ENCODE data around the gene NKD2. TPM values are rescaled to one million over a fixed set of nuclear protein-coding genes. Genes with fewer than 3 reads are reported as not detected.
"Not testable (repeated sequence)": the region's sequence is repeated elsewhere in the genome, so short reads cannot be mapped to it uniquely, and the experiment has no call there.

NKD2 gene
- total and polyA plus RNA-seq, 7 experiments from 2014 or later, result 4.8 TPM; not detected in 6

GRCh38 chr5:1058083-1058945 lies 49.7 kb downstream of the NKD2 start:
- H3K36me3 Mint-ChIP-seq, result peaks cover 0 to 21% (median 4%) of the 10 kb centered on the region in 5 donors
- ATAC-seq, result peak; percentile 28
- no peak for DNase-seq
- intact Hi-C loops (cut with micrococcal nuclease), result loop anchor here in 1 of 2 donors (10.0 kb wide), 1 partner anchor 46 kb away; no protein-coding TSS in a partner anchor
- Histone ChIP-seq H3K9me3 (ENCODE audit: control insufficient read depth in 2 of 3, low read length in 3 of 3) (no peaks in the 10 kb centered on the region), H3K27ac (ENCODE audit: low read depth, low read length) (no peak overlapping the region), H3K36me3 (ENCODE audit: control insufficient read depth in 2 of 3, insufficient read depth in 3 of 3, low read length in 3 of 3) (peaks cover 0 to 93% (median 0%) of the 10 kb centered on the region in 3 experiments), H3K27me3 (ENCODE audit: control insufficient read depth in 2 of 2, insufficient read depth in 2 of 2, low read length in 2 of 2) (no peaks in the 10 kb centered on the region), H3K4me3 (ENCODE audit: low read length) (no peak overlapping the region), H3K4me1 (ENCODE audit: control insufficient read depth in 2 of 2, insufficient read depth in 2 of 2, low read length in 2 of 2) (no peaks in the 10 kb centered on the region)
- CTCF ChIA-PET, result no interaction called here
- POLR2A ChIA-PET, result no interaction called here
- H3K27ac Mint-ChIP-seq, result no peak overlapping the region
- H3K9me3 Mint-ChIP-seq, result no peaks in the 10 kb centered on the region
- no peak overlapping the region for H3K4me3 Mint-ChIP-seq
- H3K4me1 Mint-ChIP-seq, result no peaks in the 10 kb centered on the region
- no peaks in the 10 kb centered on the region for H3K27me3 Mint-ChIP-seq

- no peaks in the 10 kb centered on the region for H3K4me1 Mint-ChIP-seq
- peaks cover 0 to 20% (median 4%) of the 10 kb centered on the region in 5 donors for H3K36me3 Mint-ChIP-seq
- no peak overlapping the region for H3K4me3 Mint-ChIP-seq
- no peak for DNase-seq
- Histone ChIP-seq H3K27me3 (ENCODE audit: control insufficient read depth in 2 of 2, insufficient read depth in 2 of 2, low read length in 2 of 2) (no peaks in the 10 kb centered on the region), H3K4me3 (ENCODE audit: low read length) (no peak overlapping the region), H3K9me3 (ENCODE audit: control insufficient read depth in 2 of 3, low read length in 3 of 3) (no peaks in the 10 kb centered on the region), H3K27ac (ENCODE audit: low read depth, low read length) (no peak overlapping the region), H3K4me1 (ENCODE audit: control insufficient read depth in 2 of 2, insufficient read depth in 2 of 2, low read length in 2 of 2) (no peaks in the 10 kb centered on the region), H3K36me3 (ENCODE audit: control insufficient read depth in 2 of 3, insufficient read depth in 3 of 3, low read length in 3 of 3) (peaks cover 0 to 91% (median 0%) of the 10 kb centered on the region in 3 experiments)
- intact Hi-C loops (cut with micrococcal nuclease), result loop anchor here in 1 of 2 donors (10.0 kb wide), 1 partner anchor 46 kb away; no protein-coding TSS in a partner anchor
- POLR2A ChIA-PET, result no interaction called here
- H3K9me3 Mint-ChIP-seq, result no peaks in the 10 kb centered on the region
- H3K27me3 Mint-ChIP-seq, result no peaks in the 10 kb centered on the region
- no peak for ATAC-seq
- CTCF ChIA-PET, result no interaction called here
- no peak overlapping the region for H3K27ac Mint-ChIP-seq
Measured at GRCh38 chr5:1058988-1059883, 50.6 kb downstream of the NKD2 start.

GRCh38 chr5:1059884-1060263 lies 51.3 kb downstream of the NKD2 start:
- H3K4me3 Mint-ChIP-seq, result no peak overlapping the region
- no peaks in the 10 kb centered on the region for H3K4me1 Mint-ChIP-seq
- no peak overlapping the region for H3K27ac ChIP-seq (ENCODE audit: low read depth, low read length)
- no peaks in the 10 kb centered on the region for H3K9me3 ChIP-seq (ENCODE audit: control insufficient read depth in 2 of 3, low read length in 3 of 3)
- intact Hi-C loops (cut with micrococcal nuclease), result loop anchor here in 1 of 2 donors (10.0 kb wide), 1 partner anchor 45 kb away; no protein-coding TSS in a partner anchor
- ATAC-seq (no peak), DNase-seq (no peak)
- H3K27me3 ChIP-seq (ENCODE audit: control insufficient read depth in 2 of 2, insufficient read depth in 2 of 2, low read length in 2 of 2), result no peaks in the 10 kb centered on the region
- ChIA-PET POLR2A (no interaction called here), CTCF (no interaction called here)
- no peak overlapping the region for H3K4me3 ChIP-seq (ENCODE audit: low read length)
- H3K36me3 ChIP-seq (ENCODE audit: control insufficient read depth in 2 of 3, insufficient read depth in 3 of 3, low read length in 3 of 3), result peaks cover 0 to 91% (median 0%) of the 10 kb centered on the region in 3 experiments
- H3K27me3 Mint-ChIP-seq, result no peaks in the 10 kb centered on the region
- H3K9me3 Mint-ChIP-seq, result no peaks in the 10 kb centered on the region
- H3K36me3 Mint-ChIP-seq, result peaks cover 0 to 17% (median 4%) of the 10 kb centered on the region in 5 donors
- H3K27ac Mint-ChIP-seq, result no peak overlapping the region
- no peaks in the 10 kb centered on the region for H3K4me1 ChIP-seq (ENCODE audit: control insufficient read depth in 2 of 2, insufficient read depth in 2 of 2, low read length in 2 of 2)

GRCh38 chr5:1060535-1060981 lies 52.0 kb downstream of the NKD2 start:
- Histone ChIP-seq H3K27ac (ENCODE audit: low read depth, low read length) (no peak overlapping the region), H3K36me3 (ENCODE audit: control insufficient read depth in 2 of 3, insufficient read depth in 3 of 3, low read length in 3 of 3) (peaks cover 0 to 91% (median 0%) of the 10 kb centered on the region in 3 experiments), H3K9me3 (ENCODE audit: control insufficient read depth in 2 of 3, low read length in 3 of 3) (no peaks in the 10 kb centered on the region), H3K4me1 (ENCODE audit: control insufficient read depth in 2 of 2, insufficient read depth in 2 of 2, low read length in 2 of 2) (no peaks in the 10 kb centered on the region), H3K27me3 (ENCODE audit: control insufficient read depth in 2 of 2, insufficient read depth in 2 of 2, low read length in 2 of 2) (no peaks in the 10 kb centered on the region), H3K4me3 (ENCODE audit: low read length) (no peak overlapping the region)
- no peaks in the 10 kb centered on the region for H3K9me3 Mint-ChIP-seq
- ATAC-seq, result no peak
- CTCF ChIA-PET, result no interaction called here
- no peak for DNase-seq
- H3K27ac Mint-ChIP-seq, result no peak overlapping the region
- H3K4me3 Mint-ChIP-seq, result no peak overlapping the region
- H3K4me1 Mint-ChIP-seq, result no peaks in the 10 kb centered on the region
- POLR2A ChIA-PET, result no interaction called here
- H3K36me3 Mint-ChIP-seq, result peaks cover 0 to 12% (median 0%) of the 10 kb centered on the region in 5 donors
- H3K27me3 Mint-ChIP-seq, result no peaks in the 10 kb centered on the region
- intact Hi-C loops (cut with micrococcal nuclease), result no loop called here

GRCh38 chr5:1061292-1061691 lies 52.7 kb downstream of the NKD2 start:
- POLR2A ChIA-PET, result not testable (repeated sequence)
- H3K36me3 Mint-ChIP-seq, result peaks cover 2 to 11% (median 2%) of the 10 kb centered on the region in 5 donors

GRCh38 chr5:1061916-1062315 lies 53.3 kb downstream of the NKD2 start:
- H3K9me3 Mint-ChIP-seq, result no peaks in the 10 kb centered on the region
- ATAC-seq, result no peak
- intact Hi-C loops (cut with micrococcal nuclease), result no loop called here
- Histone ChIP-seq H3K4me1 (ENCODE audit: control insufficient read depth in 2 of 2, insufficient read depth in 2 of 2, low read length in 2 of 2) (no peaks in the 10 kb centered on the region), H3K9me3 (ENCODE audit: control insufficient read depth in 2 of 3, low read length in 3 of 3) (no peaks in the 10 kb centered on the region), H3K27ac (ENCODE audit: low read depth, low read length) (no peak overlapping the region), H3K27me3 (ENCODE audit: control insufficient read depth in 2 of 2, insufficient read depth in 2 of 2, low read length in 2 of 2) (no peaks in the 10 kb centered on the region), H3K4me3 (ENCODE audit: low read length) (no peak overlapping the region), H3K36me3 (ENCODE audit: control insufficient read depth in 2 of 3, insufficient read depth in 3 of 3, low read length in 3 of 3) (peaks cover 0 to 91% (median 0%) of the 10 kb centered on the region in 3 experiments)
- H3K36me3 Mint-ChIP-seq, result peaks cover 3 to 13% (median 5%) of the 10 kb centered on the region in 5 donors
- no peak for DNase-seq
- no peak overlapping the region for H3K4me3 Mint-ChIP-seq
- no peaks in the 10 kb centered on the region for H3K27me3 Mint-ChIP-seq
- H3K27ac Mint-ChIP-seq, result peak overlapping the region in 1 of 9 donors; percentile 54
- H3K4me1 Mint-ChIP-seq, result peaks cover 0 to 2% (median 0%) of the 10 kb centered on the region in 7 donors
- ChIA-PET POLR2A (no interaction called here), CTCF (no interaction called here)

More at GRCh38 chr5:1061292-1061691, 52.7 kb downstream of the NKD2 start:
- H3K9me3 Mint-ChIP-seq; H3K9me3 ChIP-seq (ENCODE audit: control insufficient read depth in 2 of 3, low read length in 3 of 3); H3K4me3 Mint-ChIP-seq; H3K27ac ChIP-seq (ENCODE audit: low read depth, low read length); ATAC-seq; H3K27me3 ChIP-seq (ENCODE audit: control insufficient read depth in 2 of 2, insufficient read depth in 2 of 2, low read length in 2 of 2); H3K27ac Mint-ChIP-seq; H3K4me1 Mint-ChIP-seq; H3K27me3 Mint-ChIP-seq; intact Hi-C loops (cut with micrococcal nuclease); H3K4me1 ChIP-seq (ENCODE audit: control insufficient read depth in 2 of 2, insufficient read depth in 2 of 2, low read length in 2 of 2); DNase-seq; H3K4me3 ChIP-seq (ENCODE audit: low read length); CTCF ChIA-PET: not testable (repeated sequence)
- peaks cover 0 to 91% (median 0%) of the 10 kb centered on the region in 3 experiments for H3K36me3 ChIP-seq (ENCODE audit: control insufficient read depth in 2 of 3, insufficient read depth in 3 of 3, low read length in 3 of 3)

Data from naive thymus-derived CD4-positive, alpha-beta T cell (primary cell).